Uterus (tissue), 4 donors: Measurements from ENCODE around the gene OCIAD1. TPM values are rescaled to one million over a fixed set of nuclear protein-coding genes. Genes with fewer than 3 reads are reported as not detected.
A peak's percentile ranks its signal among the peaks of the same experiment; 100 is the strongest.

Experiments used
- DNase-seq, 2 donors: peaks; one replicate each; pipeline ENCODE4 v3.0.0-alpha.2; 2019 to 2020
- H3K27ac ChIP-seq, 2 donors: fragments of 200-600 bp; sonication (generic); 1 replicate in 1 of 2; 2 replicates in 1 of 2; pipeline ENCODE4 v1.5.1; 2016 to 2018
- H3K27me3 ChIP-seq, 2 donors: fragments of 200-600 bp; sonication (generic); one replicate each; pipeline ENCODE4 v1.5.1; 2018 to 2019; ENCODE audit warnings: control low read depth in 1 of 2
- H3K36me3 ChIP-seq, 2 donors: fragments of 200-600 bp; sonication (generic); one replicate each; pipeline ENCODE4 v1.5.1; 2019; ENCODE audit warnings: control low read depth in 1 of 2
- H3K4me1 ChIP-seq, 2 donors: fragments of 200-600 bp; sonication (generic); one replicate each; pipeline ENCODE4 v1.5.1; 2018 to 2019; ENCODE audit warnings: control low read depth in 1 of 2
- H3K4me3 ChIP-seq, 2 donors: fragments of 200-600 bp; sonication (generic); 1 replicate in 1 of 2; 2 replicates in 1 of 2; pipeline ENCODE4 v1.5.1; 2018 to 2019; ENCODE audit warnings: mild to moderate bottlenecking in 1 of 2
- H3K9me3 ChIP-seq, 2 donors: fragments of 200-600 bp; sonication (generic); one replicate each; pipeline ENCODE4 v1.5.1; 2019; ENCODE audit warnings: control low read depth in 1 of 2
- CTCF ChIP-seq, 4 experiments: fragments of 200-600 bp in 2 of 4; fragments of 450-650 bp in 2 of 4; sonication (generic) in 2 of 4; IDR thresholded peaks; one replicate each; pipeline ENCODE4 v1.5.1; 2016 to 2019; ENCODE audit warnings: antibody characterized with exemption in 4 of 4, mild to moderate bottlenecking in 2 of 4, moderate library complexity in 1 of 4
- POLR2A ChIP-seq, 2 donors: fragments of 450-650 bp; IDR thresholded peaks; one replicate each; pipeline ENCODE4 v1.6.1; 2016; ENCODE audit warnings: antibody characterized with exemption in 2 of 2, mild to moderate bottlenecking in 1 of 2, moderate library complexity in 1 of 2
- intact Hi-C: fragments of 100-400 bp; cut with DNase I; formaldehyde crosslinking; loops from one replicate; pipeline ENCODE4 v1.15.1; 2023; ENCODE audit warnings: low total_unique reads
- total RNA-seq, 4 donors: library from RNA; depleted of rRNA in 3 of 4; stranded (reverse); fragments of >200 nt in 3 of 4; gene quantifications; one replicate each; pipeline versions ENCODE4 v1.1.0 to v1.2.4, GENCODE V29; 2014 to 2023
- donor health status: DM: yes; HTN: yes; CAD: no.

Gene OCIAD1
- total RNA-seq: 100 to 1,000 TPM; 127 to 683 (median 166) TPM

GRCh38 chr4:48830706-48831531 is at the start of gene OCIAD1:
Gene OCIAD1 (plus strand): TSS chr4:48831088. CDS start chr4:48832625, 1,537 bp downstream.
- TF ChIP-seq CTCF (IDR thresholded peaks at IDR 0.05) (no peak), POLR2A (IDR thresholded peaks at IDR 0.05) (peak; percentile 37 to 50)
- Histone ChIP-seq H3K4me1 (no peaks in the 10 kb centered on the region), H3K27me3 (no peaks in the 10 kb centered on the region), H3K36me3 (no peaks in the 10 kb centered on the region), H3K9me3 (no peaks in the 10 kb centered on the region), H3K4me3 (peak within 1 kb of the TSS; percentile 82 to 99), H3K27ac (peak within 1 kb of the TSS; percentile 89 to 97)
- intact Hi-C loops: loop anchor here (2.0 kb wide), 1 partner anchor 52 kb away; no protein-coding TSS in a partner anchor
- DNase-seq: peak; percentile 95 to 99

- no peaks in the 10 kb centered on the region for H3K9me3 ChIP-seq
- no peak for TF ChIP-seq POLR2A (IDR thresholded peaks at IDR 0.05)
- no peak for TF ChIP-seq CTCF (IDR thresholded peaks at IDR 0.05)
- DNase-seq: no peak
- no peaks in the 10 kb centered on the region for H3K27me3 ChIP-seq
- peaks cover 0 to 4% of the 10 kb centered on the region in 2 donors for H3K4me1 ChIP-seq
- H3K36me3 ChIP-seq: no peaks in the 10 kb centered on the region
- intact Hi-C loops: no loop called here
- H3K4me3 ChIP-seq: no peak overlapping the region
- H3K27ac ChIP-seq: no peak overlapping the region
These were observed 48.9 kb upstream of the OCIAD1 start for GRCh38 chr4:48781968-48782367.

- H3K4me1 ChIP-seq: no peaks in the 10 kb centered on the region
- H3K9me3 ChIP-seq: no peaks in the 10 kb centered on the region
- no peak overlapping the region for H3K27ac ChIP-seq
- no peak for TF ChIP-seq POLR2A (IDR thresholded peaks at IDR 0.05)
- no peak for TF ChIP-seq CTCF (IDR thresholded peaks at IDR 0.05)
- no peak overlapping the region for H3K4me3 ChIP-seq
- no peak for DNase-seq
- intact Hi-C loops: no loop called here
- no peaks in the 10 kb centered on the region for H3K36me3 ChIP-seq
- no peaks in the 10 kb centered on the region for H3K27me3 ChIP-seq
These were observed 45.6 kb upstream of the OCIAD1 start for GRCh38 chr4:48785302-48785701.

- intact Hi-C loops: no loop called here
- H3K4me3 ChIP-seq: no peak overlapping the region
- H3K36me3 ChIP-seq: no peaks in the 10 kb centered on the region
- no peaks in the 10 kb centered on the region for H3K4me1 ChIP-seq
- no peak overlapping the region for H3K27ac ChIP-seq
- no peaks in the 10 kb centered on the region for H3K27me3 ChIP-seq
- TF ChIP-seq POLR2A (IDR thresholded peaks at IDR 0.05) (no peak), CTCF (IDR thresholded peaks at IDR 0.05) (no peak)
- no peaks in the 10 kb centered on the region for H3K9me3 ChIP-seq
- DNase-seq: no peak
These were observed 44.3 kb upstream of the OCIAD1 start for GRCh38 chr4:48786549-48786948.

GRCh38 chr4:48787056-48787455 is 43.8 kb upstream of the OCIAD1 start:
- peak in 1 of 2 donors; percentile 25 for DNase-seq
- Histone ChIP-seq H3K9me3 (no peaks in the 10 kb centered on the region), H3K27me3 (no peaks in the 10 kb centered on the region), H3K4me1 (no peaks in the 10 kb centered on the region), H3K36me3 (no peaks in the 10 kb centered on the region), H3K4me3 (no peak overlapping the region), H3K27ac (no peak overlapping the region)
- intact Hi-C loops: no loop called here
- TF ChIP-seq POLR2A (IDR thresholded peaks at IDR 0.05) (no peak), CTCF (IDR thresholded peaks at IDR 0.05) (no peak)
